ENCODE measurements around the gene SDCCAG8. TPM values are rescaled to one million over a fixed set of nuclear protein-coding genes. Genes with fewer than 3 reads are reported as not detected.

The SDCCAG8 gene
- total RNA-seq, 1 experiment from 2014 or later = 10.0 TPM

DNA sequence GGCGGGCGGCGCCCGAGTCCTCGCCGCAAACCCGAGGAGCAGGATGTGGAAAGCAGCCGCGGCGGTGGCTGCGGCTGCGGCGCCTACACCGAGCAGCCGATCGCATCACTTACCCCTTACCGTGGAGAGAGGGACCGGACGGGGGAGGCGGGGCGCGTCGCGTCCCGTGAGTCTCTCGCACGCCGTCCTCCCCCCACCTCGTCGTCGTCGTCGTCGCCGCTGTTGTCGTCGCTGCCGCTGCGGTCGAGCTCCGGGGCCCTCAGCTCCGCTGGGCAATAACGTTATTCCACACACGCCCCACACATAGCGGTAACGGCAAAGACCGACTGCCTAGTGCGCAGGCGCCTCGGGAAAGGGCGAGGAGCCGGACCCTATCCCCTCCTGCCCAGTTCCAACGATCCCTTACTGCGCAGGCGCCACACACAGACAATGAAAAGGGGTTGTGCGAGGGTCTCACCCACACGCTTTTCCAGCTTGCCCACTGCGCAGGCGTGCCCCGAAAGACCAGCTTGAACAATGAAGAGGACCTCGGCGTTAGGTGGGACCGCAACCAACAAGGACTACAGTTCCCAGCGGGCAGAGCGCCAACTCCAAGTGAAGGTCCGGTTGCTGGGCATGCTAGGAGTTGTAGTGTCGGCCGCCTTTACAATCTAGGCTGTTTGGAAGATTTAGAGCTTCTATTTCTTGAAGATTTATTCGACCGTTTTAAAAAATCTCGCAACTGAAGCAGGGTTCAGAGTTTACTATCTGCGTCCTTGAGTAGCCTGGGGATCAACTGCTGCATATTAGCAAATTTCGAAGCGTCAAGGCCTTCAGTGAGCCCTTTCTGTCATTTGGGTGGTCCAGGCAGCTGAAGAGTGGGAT is 682 bp upstream of the SDCCAG8 start, which contains the start of gene CEP170:
CEP170 (minus strand) TSS at position 355 of the 864 bp plus-strand sequence. CDS start 30,001 bp downstream, outside the sequence.
- Histone ChIP-seq H3T11ph (ENCODE audit: low read length) (no peak within 1 kb of the TSS), H3K23me2 (ENCODE audit: insufficient read length, low read depth, low read length, poor library complexity, severe bottlenecking) (peaks cover 13% of the 10 kb centered on the region), H3K23ac (ENCODE audit: insufficient read length, low read depth, low read length) (no peak within 1 kb of the TSS), H2BK5ac (ENCODE audit: insufficient read length, low read length) (no peak within 1 kb of the TSS), H3K4me2 (ENCODE audit: insufficient read depth, insufficient read length, low read length) (peak within 1 kb of the TSS; percentile 80), H3K18ac (ENCODE audit: insufficient read length, low read depth, low read length) (peak within 1 kb of the TSS; percentile 65), H3K4ac (ENCODE audit: low read depth, low read length) (no peak within 1 kb of the TSS), H4K5ac (ENCODE audit: insufficient read length, low read depth, low read length) (no peak within 1 kb of the TSS), H4K20me1 (ENCODE audit: control insufficient read depth, insufficient read depth, insufficient read length) (no peaks in the 10 kb centered on the region), H3K9ac (ENCODE audit: extremely low read depth, insufficient read length, low read length) (peak within 1 kb of the TSS; percentile 64), H2BK120ac (ENCODE audit: low read depth, low read length, poor library complexity, severe bottlenecking) (no peak within 1 kb of the TSS), H4K8ac (replicated peaks; ENCODE audit: insufficient read length, low read depth, low read length) (no peak within 1 kb of the TSS), H3K4me1 (ENCODE audit: insufficient read depth, low read length) (peaks cover 2% of the 10 kb centered on the region; the same call in 1 of the 2 replicates), H2AK5ac (ENCODE audit: insufficient read length, low read length) (no peak within 1 kb of the TSS), H2BK15ac (ENCODE audit: low read depth, low read length) (no peak within 1 kb of the TSS), H2BK12ac (ENCODE audit: insufficient read length, low read depth, low read length) (no peak within 1 kb of the TSS), H3K14ac (ENCODE audit: insufficient read depth, low read length) (peak within 1 kb of the TSS; percentile 82; the same call in 1 of the 2 replicates), H4K91ac (ENCODE audit: insufficient read length, low read depth, low read length) (no peak within 1 kb of the TSS), H3K56ac (ENCODE audit: insufficient read length, low read depth, low read length) (no peak within 1 kb of the TSS), H3K27me3 (ENCODE audit: insufficient read depth, low read length) (no peaks in the 10 kb centered on the region), H2AFZ (ENCODE audit: low read length) (peak within 1 kb of the TSS; percentile 82), H3K27ac (ENCODE audit: insufficient read length, low read depth, low read length) (peak within 1 kb of the TSS; percentile 2), H2BK20ac (ENCODE audit: low read depth, low read length, poor library complexity, severe bottlenecking) (no peak within 1 kb of the TSS), H3K9me3 (ENCODE audit: control insufficient read depth, low read depth, low read length) (no peaks in the 10 kb centered on the region), H3K79me2 (ENCODE audit: insufficient read depth, low read length) (peaks cover 16% of the 10 kb centered on the region; the same call in 1 of the 2 replicates), H3K79me1 (ENCODE audit: insufficient read depth, low read depth, low read length, poor library complexity, severe bottlenecking) (no peaks in the 10 kb centered on the region)
- Mint-ChIP-seq H3K4me1 (peaks cover 28 to 39% of the 10 kb centered on the region in 2 experiments), H3K27ac (peak within 1 kb of the TSS; percentile 98 to 99 (median 98)), H3K9me3 (no peaks in the 10 kb centered on the region), H3K4me3 (peak within 1 kb of the TSS; percentile 98 to 99), H3K27me3 (ENCODE audit: low read depth) (no peaks in the 10 kb centered on the region), H3K36me3 (ENCODE audit: insufficient read depth in 1 of 3, low read depth in 3 of 3) (no peaks in the 10 kb centered on the region; a peak in 2 of 7 replicates)
- TF ChIP-seq, protein P1, sequence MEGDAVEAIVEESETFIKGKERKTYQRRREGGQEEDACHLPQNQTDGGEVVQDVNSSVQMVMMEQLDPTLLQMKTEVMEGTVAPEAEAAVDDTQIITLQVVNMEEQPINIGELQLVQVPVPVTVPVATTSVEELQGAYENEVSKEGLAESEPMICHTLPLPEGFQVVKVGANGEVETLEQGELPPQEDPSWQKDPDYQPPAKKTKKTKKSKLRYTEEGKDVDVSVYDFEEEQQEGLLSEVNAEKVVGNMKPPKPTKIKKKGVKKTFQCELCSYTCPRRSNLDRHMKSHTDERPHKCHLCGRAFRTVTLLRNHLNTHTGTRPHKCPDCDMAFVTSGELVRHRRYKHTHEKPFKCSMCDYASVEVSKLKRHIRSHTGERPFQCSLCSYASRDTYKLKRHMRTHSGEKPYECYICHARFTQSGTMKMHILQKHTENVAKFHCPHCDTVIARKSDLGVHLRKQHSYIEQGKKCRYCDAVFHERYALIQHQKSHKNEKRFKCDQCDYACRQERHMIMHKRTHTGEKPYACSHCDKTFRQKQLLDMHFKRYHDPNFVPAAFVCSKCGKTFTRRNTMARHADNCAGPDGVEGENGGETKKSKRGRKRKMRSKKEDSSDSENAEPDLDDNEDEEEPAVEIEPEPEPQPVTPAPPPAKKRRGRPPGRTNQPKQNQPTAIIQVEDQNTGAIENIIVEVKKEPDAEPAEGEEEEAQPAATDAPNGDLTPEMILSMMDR (conservative IDR thresholded peaks at IDR 0.05) = no peak
- no CpG with 5 or more reads among the region's 74 CpGs for WGBS (ENCODE audit: extremely low coverage, insufficient read length, low lambda C conversion rate)
- DNase-seq = peak; percentile 99
